Measurements from ENCODE around the gene UBTD1.
"Not testable (repeated sequence)": the region's sequence is repeated elsewhere in the genome, so short reads cannot be mapped to it uniquely, and the experiment has no call there.

- TF ChIP-seq CTCF (IDR thresholded peaks at IDR 0.05; ENCODE audit: low read depth, low read length); POLR2A (IDR thresholded peaks at IDR 0.05; ENCODE audit: extremely low read depth, insufficient read length); MAX (IDR thresholded peaks at IDR 0.05; ENCODE audit: low read depth, low read length): not testable (repeated sequence)
Measured at GRCh38 chr10:97560731-97561381, 62.1 kb downstream of the UBTD1 start.
